T-helper 1 cell treated with Interleukin-12 subunit alpha and Interleukin-12 subunit beta and Interleukin-4 antibody, amounts not matched to agents 30 ng/mL and 1 ng/mL, for 36 hours (primary cell): ENCODE results near the gene CFAP20. TPM values are rescaled to one million over a fixed set of nuclear protein-coding genes. Genes with fewer than 3 reads are reported as not detected.
"Not testable (repeated sequence)": the region's sequence is repeated elsewhere in the genome, so short reads cannot be mapped to it uniquely, and the experiment has no call there.

Source experiments
- intact Hi-C: fragments of 100-400 bp; cut with micrococcal nuclease; formaldehyde crosslinking; loops from one replicate; pipeline ENCODE4 v1.15.1; 2024
- total RNA-seq: library from RNA; stranded (reverse); gene quantifications from 2 replicates; pipeline ENCODE4 v1.2.3, GENCODE V29; 2022

CFAP20 gene
- total RNA-seq, 1 donor from 2014 or later: 43.1 TPM

DNA sequence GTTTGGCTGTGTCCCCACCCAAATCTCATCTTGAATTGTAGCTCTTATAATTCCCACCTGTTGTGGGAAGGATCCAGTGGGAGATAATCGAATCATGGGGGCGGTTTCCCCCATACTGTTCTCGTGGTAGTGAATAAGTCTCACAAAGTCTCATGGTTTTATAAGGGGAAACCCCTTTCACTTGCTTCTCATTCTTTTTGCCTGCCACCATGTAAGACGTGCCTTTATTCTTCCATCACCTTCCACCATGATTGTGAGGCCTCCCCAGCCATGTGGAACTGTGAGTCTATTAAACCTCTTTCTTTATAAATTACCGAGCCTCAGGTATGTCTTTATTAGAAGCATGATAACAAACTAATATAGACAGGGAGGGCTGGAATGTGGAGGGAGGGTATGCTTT is 57.0 kb downstream of the CFAP20 start:
- intact Hi-C loops: not testable (repeated sequence)

DNA sequence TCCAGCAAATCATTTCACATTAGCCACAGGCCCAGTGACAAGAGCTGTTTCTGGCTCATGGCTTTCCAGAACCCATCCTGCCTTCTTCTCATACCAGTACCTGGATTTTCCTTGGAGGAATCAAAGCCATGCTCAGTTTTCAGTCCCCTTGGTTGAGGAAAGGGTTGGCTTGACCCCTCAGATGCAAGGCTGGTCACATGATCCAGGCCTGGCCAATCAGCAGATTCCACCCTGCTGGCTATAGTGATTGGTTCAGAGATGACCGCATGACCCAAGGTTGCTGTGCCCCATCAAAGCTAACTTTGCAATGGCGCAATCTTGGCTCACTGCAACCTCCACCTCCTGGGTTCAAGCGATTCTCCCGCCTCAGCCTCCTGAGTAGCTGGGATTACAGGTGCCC is 58.6 kb downstream of the CFAP20 start:
- intact Hi-C loops: no loop called here

Other genes with a start within 250 kb of the CFAP20 start
- not detected in 2 replicates for gene CNGB1, start 158.3 kb downstream of the CFAP20 start, total RNA-seq
- gene ZNF319, start 128.7 kb downstream of the CFAP20 start, total RNA-seq: 16.8 and 17.8 TPM in 2 replicates
- gene USB1, start 128.0 kb downstream of the CFAP20 start, total RNA-seq: 57.1 and 59.6 TPM in 2 replicates
- gene MMP15, start 103.6 kb downstream of the CFAP20 start, total RNA-seq: 0.64 and 0.68 TPM in 2 replicates
- gene CSNK2A2, start 68.7 kb upstream of the CFAP20 start, total RNA-seq: 70.4 and 73.3 TPM in 2 replicates
- not detected in 2 replicates for gene PRSS54, start 165.6 kb upstream of the CFAP20 start, total RNA-seq